GM12878 (cell line): ENCODE results near the gene EIF2D. TPM values are rescaled to one million over a fixed set of nuclear protein-coding genes. Genes with fewer than 3 reads are reported as not detected.
A peak's percentile ranks its signal among the peaks of the same experiment; 100 is the strongest.

Source experiments
- ATAC-seq: fragments of 200-7000 bp; cut with Tn5 transposase; 3 replicates; pipeline ENCODE4 v1.9.1; 2020; ENCODE audit warnings: mild to moderate bottlenecking, moderate library complexity
- BruUV-seq: library from RNA; stranded (reverse); fragments of 400-500 nt; replicated peaks from 2 replicates; lab custom pipeline; 2021; lab: Mats Ljungman, UMichigan
- CTCF ChIA-PET: fragments of 300-600 bp; sonication (Branson Sonifier 250); formaldehyde crosslinking; extraction: SDS; loops from one replicate; lab custom pipeline; 2021; ENCODE audit warnings: inconsistent platforms; lab: Yijun Ruan, JAX
- POLR2A ChIA-PET: fragments of 350-600 bp; formaldehyde crosslinking; extraction: SDS; loops from one replicate; lab custom pipeline; 2021; ENCODE audit warnings: inconsistent platforms; lab: Charles Lee
- RAD21 ChIA-PET: fragments of 300-600 bp; sonication (Branson Sonifier 250); formaldehyde crosslinking; loops from one replicate; lab custom pipeline; 2023; ENCODE audit warnings: antibody characterized with exemption; ENCODE audit not compliant: unreplicated experiment; lab: Charles Lee
- SMC1A ChIA-PET: fragments of 300-600 bp; sonication (Branson Sonifier 250); formaldehyde crosslinking; loops from one replicate; lab custom pipeline; 2023; ENCODE audit not compliant: unreplicated experiment, uncharacterized antibody; lab: Charles Lee
- DNase-seq: peaks from one replicate; pipeline ENCODE4 v3.0.0-alpha.2; 2011; ENCODE audit warnings: low read depth, low spot score
- FAIRE-seq: peaks from 3 replicates; lab custom pipeline; 2011; peaks lifted over from hg19 to GRCh38; lab: Jason Lieb, UNC
- H2AFZ ChIP-seq: 2 replicates; pipeline ENCODE4 v1.6.0; 2011; ENCODE audit warnings: low read depth, low read length, control low read depth; ENCODE audit not compliant: control insufficient read depth
- H3K27ac ChIP-seq: 2 replicates; pipeline ENCODE4 v1.5.1; 2011; ENCODE audit warnings: control low read depth; ENCODE audit not compliant: control insufficient read depth, insufficient read depth
- H3K27me3 ChIP-seq, 2 experiments: replicated peaks in 1 of 2; 2 replicates each; pipeline versions ENCODE4 v1.6.0 to v1.6.1; 2011; ENCODE audit warnings: low read length in 1 of 2; ENCODE audit not compliant: control insufficient read depth in 2 of 2, insufficient read depth in 2 of 2
- H3K36me3 ChIP-seq, 2 experiments: 2 replicates each; pipeline ENCODE4 v1.5.1; 2011; ENCODE audit warnings: low read length in 1 of 2; ENCODE audit not compliant: control insufficient read depth in 2 of 2, insufficient read depth in 2 of 2
- H3K4me1 ChIP-seq: 2 replicates; pipeline ENCODE4 v1.6.1; 2011; ENCODE audit warnings: mild to moderate bottlenecking, low read length, moderate library complexity, mixed read lengths; ENCODE audit not compliant: control insufficient read depth, insufficient read depth
- H3K4me2 ChIP-seq: 2 replicates; pipeline ENCODE4 v1.6.0; 2011; ENCODE audit warnings: control low read depth; ENCODE audit not compliant: control insufficient read depth, insufficient read depth
- H3K4me3 ChIP-seq: fragments of 200-600 bp; sonication (generic); 2 replicates; pipeline ENCODE4 v1.5.1; 2016
- H3K79me2 ChIP-seq: 2 replicates; pipeline ENCODE4 v1.6.0; 2011; ENCODE audit warnings: low read length; ENCODE audit not compliant: control insufficient read depth, insufficient read depth
- H3K9ac ChIP-seq: 2 replicates; pipeline ENCODE4 v1.8.0; 2011; ENCODE audit warnings: low read length, control low read depth, mixed read lengths; ENCODE audit not compliant: control insufficient read depth, insufficient read depth
- H3K9me3 ChIP-seq: replicated peaks from 3 replicates; pipeline ENCODE4 v1.5.1; 2011; ENCODE audit warnings: mild to moderate bottlenecking, low read length; ENCODE audit not compliant: control insufficient read depth, insufficient read depth
- H4K20me1 ChIP-seq: 2 replicates; pipeline ENCODE4 v1.6.0; 2011; ENCODE audit not compliant: control insufficient read depth, insufficient read depth
- EGR1 ChIP-seq, 2 experiments: IDR thresholded peaks; 1 replicate in 1 of 2; 2 replicates in 1 of 2; pipeline ENCODE4 v1.6.1; 2011 to 2012; ENCODE audit warnings: low read depth in 2 of 2, low read length in 2 of 2, borderline replicate concordance in 1 of 2, mild to moderate bottlenecking in 1 of 2, moderate library complexity in 1 of 2
- EZH2 ChIP-seq: IDR thresholded peaks from 2 replicates; pipeline ENCODE4 v1.6.1; 2012; ENCODE audit warnings: low read depth, mild to moderate bottlenecking, control low read depth, inconsistent platforms, low read length, borderline replicate concordance; ENCODE audit not compliant: control insufficient read depth
- KLF5 ChIP-seq: fragments of 450-650 bp; IDR thresholded peaks from 2 replicates; pipeline ENCODE4 v1.6.1; 2014; ENCODE audit warnings: mild to moderate bottlenecking; ENCODE audit not compliant: partially characterized antibody
- SUPT20H ChIP-seq: IDR thresholded peaks from 2 replicates; pipeline ENCODE4 v1.6.1; 2011; ENCODE audit warnings: low read depth, mild to moderate bottlenecking, low read length, moderate library complexity, borderline replicate concordance; ENCODE audit not compliant: control insufficient read depth
- TCF7 ChIP-seq: IDR thresholded peaks from 2 replicates; pipeline ENCODE4 v1.6.1; 2014; ENCODE audit warnings: antibody characterized with exemption, borderline replicate concordance
- WGBS: methylation state at CpG from one replicate; pipeline ENCODE4 v1.1.6; 2016; ENCODE audit warnings: low lambda C conversion rate; ENCODE audit not compliant: insufficient replicate concordance, insufficient coverage; ENCODE audit errors: missing lambda C conversion rate; 5-methylcytosine and 5-hydroxymethylcytosine counted together
- in situ Hi-C: fragments of 300-500 bp; cut with MboI; formaldehyde crosslinking; loops from 9 replicates; pipeline ENCODE4 v1.14.3; 2018; ENCODE audit warnings: mixed read lengths
- intact Hi-C: fragments of 100-400 bp; cut with micrococcal nuclease; formaldehyde crosslinking; loops from one replicate; pipeline ENCODE4 v1.14.2; 2022; ENCODE audit not compliant: unreplicated experiment
- polyA plus RNA-seq, 11 experiments: library from polyadenylated mRNA; depleted of rRNA in 4 of 11; unstranded in 6 of 11; stranded (reverse) in 5 of 11; fragments of >200 nt; fragmentation: Nextera tagmentation in 4 of 11; fragmentation: Illumina TruSeq in 1 of 11; extraction: Ambion mirVana in 4 of 11; extraction: Trizol in 1 of 11; gene quantifications; 1 replicate in 1 of 11; 2 replicates in 10 of 11; pipeline versions ENCODE4 v1.2.1 to v1.2.3, GENCODE V29; 2011 to 2016; ENCODE audit warnings: inconsistent platforms in 2 of 11, missing spikeins in 2 of 11, low read depth in 1 of 11
- total RNA-seq, 4 experiments: library from RNA; depleted of rRNA in 3 of 4; stranded (reverse); fragments of >200 nt in 3 of 4; fragmentation: Illumina TruSeq in 1 of 4; extraction: Trizol in 1 of 4; gene quantifications; 2 replicates each; pipeline versions ENCODE4 v1.2.1 to v1.2.3, GENCODE V29; 2013 to 2021

The EIF2D gene
- total and polyA plus RNA-seq, 10 of the 15 experiments (the other 5 are each of a cell fraction or from before 2014, with no cell fraction given) = 65.2 to 133 (median 79.0) TPM

DNA sequence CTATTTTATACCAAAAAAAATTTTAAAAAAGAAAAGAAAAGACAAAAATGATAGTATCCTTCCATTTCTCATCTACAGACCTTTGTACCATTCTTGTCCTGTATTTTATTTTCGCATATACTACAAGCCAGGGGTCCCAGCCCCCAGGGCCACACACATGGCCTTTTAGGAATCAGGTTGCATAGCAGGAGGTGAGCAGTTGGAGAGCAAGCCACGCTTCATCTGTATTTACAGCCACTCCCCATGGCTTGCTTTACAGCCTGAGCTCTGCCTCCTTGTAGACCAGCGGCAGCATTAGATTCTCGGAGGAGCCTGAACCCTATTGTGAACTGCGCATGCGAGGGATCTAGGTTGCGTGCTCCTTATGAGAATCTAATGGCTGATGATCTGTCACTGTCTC, 65.2 kb downstream of the EIF2D start (continued):
- no peak for TF ChIP-seq EGR1 (IDR thresholded peaks at IDR 0.05; ENCODE audit: borderline replicate concordance in 1 of 2, low read depth in 2 of 2, low read length in 2 of 2)
- no peak for TF ChIP-seq KLF5

DNA sequence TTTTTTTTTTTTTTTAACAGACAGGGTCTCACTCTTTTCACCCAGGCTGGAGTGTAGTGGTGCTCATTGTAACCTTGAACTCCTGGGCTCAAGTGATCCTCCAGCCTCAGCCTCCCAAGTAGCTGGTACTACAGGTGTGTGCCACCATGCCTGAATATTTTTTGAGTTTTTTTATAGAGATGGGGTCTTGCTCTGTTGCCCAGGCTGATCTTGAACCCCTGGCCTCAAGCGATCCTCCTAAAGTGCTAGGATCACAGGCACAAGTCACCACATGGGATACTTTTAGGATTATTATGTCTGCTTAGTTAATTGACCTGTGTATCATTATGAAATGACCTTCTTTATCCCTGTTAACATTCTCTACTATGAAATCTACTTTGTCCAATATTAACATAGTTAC, 66.9 kb downstream of the EIF2D start:
- Histone ChIP-seq H3K4me1 (no peaks in the 10 kb centered on the region; the same call in 1 of the 2 replicates), H3K27ac (no peak overlapping the region), H3K79me2 (no peaks in the 10 kb centered on the region), H3K4me3 (no peak overlapping the region), H3K4me2 (no peak overlapping the region), H3K9me3 (no peaks in the 10 kb centered on the region), H3K36me3 (no peaks in the 10 kb centered on the region), H2AFZ (no peak overlapping the region), H4K20me1 (no peaks in the 10 kb centered on the region), H3K9ac (no peak overlapping the region), H3K27me3 (no peaks in the 10 kb centered on the region)
- ChIA-PET SMC1A (interaction anchor here (0.7 to 10.8 kb wide), 35 partner anchors 9 to 367 kb away, joined by 3 to 311 read pairs (median 6); partner anchors contain the start of gene DYRK3), CTCF (interaction anchor here (0.6 to 9.4 kb wide), 42 partner anchors 11 to 478 kb away, joined by 3 to 440 read pairs (median 8); partner anchors contain the start of genes DYRK3, EIF2D and IKBKE), POLR2A (interaction anchor here (0.6 to 2.6 kb wide), 14 partner anchors 10 to 533 kb away, joined by 3 to 24 read pairs (median 4); no protein-coding TSS in a partner anchor), RAD21 (interaction anchor here (0.6 to 5.2 kb wide), 34 partner anchors 11 to 791 kb away, joined by 3 to 95 read pairs (median 8); partner anchors contain the start of genes DYRK3, IKBKE and RASSF5)
- no peak for TF ChIP-seq SUPT20H
- no peak for TF ChIP-seq EZH2
- TF ChIP-seq TCF7 = no peak
- ATAC-seq (peak; percentile 15; the same call in 2 of the 3 replicates), DNase-seq (no peak), FAIRE-seq (no peak)
- 96% methylated on average over 1 of the region's 1 CpG for WGBS
- BruUV-seq = no TSS peak
- intact Hi-C loops (loop anchor here (1.0 to 2.0 kb wide), 2 partner anchors 38 to 67 kb away; no protein-coding TSS in a partner anchor), in situ Hi-C loops (loop anchor here (5.0 kb wide), 1 partner anchor 37 kb away; no protein-coding TSS in a partner anchor)
